Measurements from ENCODE around the gene CLEC4C.

GRCh38 chr12:7781274-7781673 is 34.1 kb upstream of the CLEC4C start:
- TF ChIP-seq CTCF (IDR thresholded peaks at IDR 0.05) (no peak), EZH2 (IDR thresholded peaks at IDR 0.05; ENCODE audit: borderline replicate concordance, insufficient read depth, low read depth, low read length, poor library complexity, severe bottlenecking) (no peak)

Measured in B cell (primary cell).